Activated naive CD8-positive, alpha-beta T cell (primary cell): ENCODE measurements around the gene BTG4.
A peak's percentile ranks its signal among the peaks of the same experiment; 100 is the strongest.

Experiments
- H3K27ac Mint-ChIP-seq: one replicate; pipeline ENCODE4 v1.8.0; 2021; ENCODE audit warnings: mixed read lengths
- H3K27me3 Mint-ChIP-seq: one replicate; pipeline ENCODE4 v1.8.0; 2021; ENCODE audit warnings: mixed read lengths
- H3K36me3 Mint-ChIP-seq: one replicate; pipeline ENCODE4 v1.8.0; 2021; ENCODE audit warnings: mixed read lengths
- H3K4me1 Mint-ChIP-seq: one replicate; pipeline ENCODE4 v1.8.0; 2021; ENCODE audit warnings: low read depth, mixed read lengths
- H3K4me3 Mint-ChIP-seq: one replicate; pipeline ENCODE4 v1.8.0; 2021; ENCODE audit warnings: mild to moderate bottlenecking, mixed read lengths
- H3K9me3 Mint-ChIP-seq: one replicate; pipeline ENCODE4 v1.8.0; 2021; ENCODE audit warnings: low read depth, mixed read lengths

The BTG4 gene

GRCh38 chr11:111447112-111447471, 65.1 kb downstream of the BTG4 start:
- no peaks in the 10 kb centered on the region for H3K9me3 Mint-ChIP-seq
- peaks cover 14% of the 10 kb centered on the region for H3K4me1 Mint-ChIP-seq
- no peaks in the 10 kb centered on the region for H3K36me3 Mint-ChIP-seq
- no peaks in the 10 kb centered on the region for H3K27me3 Mint-ChIP-seq
- H3K27ac Mint-ChIP-seq: no peak overlapping the region
- H3K4me3 Mint-ChIP-seq: no peak overlapping the region

- peaks cover 14% of the 10 kb centered on the region for H3K4me1 Mint-ChIP-seq
- H3K36me3 Mint-ChIP-seq: no peaks in the 10 kb centered on the region
- H3K9me3 Mint-ChIP-seq: no peaks in the 10 kb centered on the region
- no peaks in the 10 kb centered on the region for H3K27me3 Mint-ChIP-seq
- H3K4me3 Mint-ChIP-seq: no peak overlapping the region
- peak overlapping the region; percentile 13 for H3K27ac Mint-ChIP-seq
These were observed 65.6 kb downstream of the BTG4 start for GRCh38 chr11:111446404-111447111.

- H3K4me1 Mint-ChIP-seq: peaks cover 19% of the 10 kb centered on the region
- H3K4me3 Mint-ChIP-seq: no peak overlapping the region
- no peaks in the 10 kb centered on the region for H3K36me3 Mint-ChIP-seq
- no peaks in the 10 kb centered on the region for H3K9me3 Mint-ChIP-seq
- H3K27me3 Mint-ChIP-seq: no peaks in the 10 kb centered on the region
- H3K27ac Mint-ChIP-seq: peak overlapping the region; percentile 58
These were observed 66.6 kb downstream of the BTG4 start for GRCh38 chr11:111445586-111445985.
